MM.1S (cell line): Measurements from ENCODE around the gene C19orf81.

ENCODE experiments used
- DNase-seq: peaks from one replicate; pipeline ENCODE4 v3.0.0-alpha.2; 2015
- H2AFZ ChIP-seq: fragments of 300-600 bp; sonication (generic); 2 replicates; pipeline ENCODE4 v1.6.0; 2016; ENCODE audit warnings: antibody characterized with exemption, low read length
- H3F3A ChIP-seq: fragments of 300-600 bp; sonication (generic); 2 replicates; pipeline ENCODE4 v1.6.1; 2016; ENCODE audit warnings: mild to moderate bottlenecking, antibody characterized with exemption, low read length, moderate library complexity, mixed read lengths; ENCODE audit not compliant: insufficient read depth
- H3K27ac ChIP-seq: fragments of 300-600 bp; sonication (generic); 2 replicates; pipeline ENCODE4 v1.5.1; 2016; ENCODE audit warnings: mild to moderate bottlenecking, low read length
- H3K27me3 ChIP-seq: fragments of 300-600 bp; sonication (generic); replicated peaks from 2 replicates; pipeline ENCODE4 v1.6.0; 2016; ENCODE audit warnings: low read length; ENCODE audit not compliant: insufficient read depth
- H3K36me3 ChIP-seq: fragments of 300-600 bp; sonication (generic); replicated peaks from 2 replicates; pipeline ENCODE4 v1.6.1; 2016; ENCODE audit warnings: mild to moderate bottlenecking, low read length, mixed read lengths; ENCODE audit not compliant: insufficient read depth
- H3K4me1 ChIP-seq: fragments of 300-600 bp; sonication (generic); 2 replicates; pipeline ENCODE4 v1.6.1; 2016; ENCODE audit warnings: low read length, mixed read lengths
- H3K4me2 ChIP-seq: fragments of 300-600 bp; sonication (generic); 2 replicates; pipeline ENCODE4 v1.6.0; 2016; ENCODE audit warnings: low read depth, low read length
- H3K4me3 ChIP-seq: fragments of 300-600 bp; sonication (generic); 2 replicates; pipeline ENCODE4 v1.5.1; 2016; ENCODE audit warnings: low read length, mixed read lengths
- H3K79me2 ChIP-seq: fragments of 300-600 bp; sonication (generic); 2 replicates; pipeline ENCODE4 v1.6.1; 2016; ENCODE audit warnings: mixed run types, low read length, mixed read lengths
- H3K9ac ChIP-seq: fragments of 300-600 bp; sonication (generic); 2 replicates; pipeline ENCODE4 v1.6.1; 2016; ENCODE audit warnings: low read length, mixed read lengths
- H3K9me2 ChIP-seq: fragments of 300-600 bp; sonication (generic); replicated peaks from 2 replicates; pipeline ENCODE4 v1.6.1; 2016; ENCODE audit warnings: mild to moderate bottlenecking, low read length, mixed read lengths; ENCODE audit not compliant: insufficient read depth
- H3K9me3 ChIP-seq: fragments of 300-600 bp; sonication (generic); replicated peaks from 2 replicates; pipeline ENCODE4 v1.6.1; 2016; ENCODE audit warnings: mild to moderate bottlenecking, low read length, mixed read lengths; ENCODE audit not compliant: insufficient read depth
- H4K20me1 ChIP-seq: fragments of 300-600 bp; sonication (generic); 2 replicates; pipeline ENCODE4 v1.6.1; 2016; ENCODE audit warnings: mild to moderate bottlenecking, low read length, moderate library complexity, mixed read lengths; ENCODE audit not compliant: insufficient read depth
- CTCF ChIP-seq: fragments of 300-600 bp; sonication (generic); IDR thresholded peaks from 2 replicates; pipeline ENCODE4 v1.5.1; 2016; ENCODE audit warnings: antibody characterized with exemption, low read length, mixed read lengths
- EZH2 ChIP-seq: fragments of 300-600 bp; sonication (generic); optimal IDR thresholded peaks from 2 replicates; pipeline ENCODE3; 2017; ENCODE audit warnings: low read depth, mild to moderate bottlenecking, antibody characterized with exemption, low read length, mixed read lengths
- EZH2phosphoT487 ChIP-seq: fragments of 300-600 bp; sonication (generic); IDR thresholded peaks from 2 replicates; pipeline ENCODE4 v1.6.1; 2018; ENCODE audit warnings: antibody characterized with exemption, low read length

Gene C19orf81

GRCh38 chr19:50677636-50678035, 28.4 kb downstream of the C19orf81 start:
- Histone ChIP-seq H3K36me3 (no peaks in the 10 kb centered on the region), H4K20me1 (no peaks in the 10 kb centered on the region), H3K9ac (no peak overlapping the region), H2AFZ (no peak overlapping the region), H3K4me2 (no peak overlapping the region), H3K4me1 (no peaks in the 10 kb centered on the region), H3K27ac (no peak overlapping the region), H3K79me2 (no peaks in the 10 kb centered on the region), H3K27me3 (peaks cover 54% of the 10 kb centered on the region), H3K4me3 (no peak overlapping the region), H3K9me2 (no peaks in the 10 kb centered on the region), H3K9me3 (no peaks in the 10 kb centered on the region), H3F3A (no peaks in the 10 kb centered on the region)
- no peak for TF ChIP-seq EZH2phosphoT487
- TF ChIP-seq CTCF: no peak
- TF ChIP-seq EZH2: no peak
- DNase-seq: no peak

- no peaks in the 10 kb centered on the region for H4K20me1 ChIP-seq
- H2AFZ ChIP-seq: no peak overlapping the region
- H3K9me3 ChIP-seq: no peaks in the 10 kb centered on the region
- no peaks in the 10 kb centered on the region for H3K79me2 ChIP-seq
- H3K27me3 ChIP-seq: peaks cover 53% of the 10 kb centered on the region
- H3K4me2 ChIP-seq: no peak overlapping the region
- no peaks in the 10 kb centered on the region for H3K4me1 ChIP-seq
- no peak overlapping the region for H3K4me3 ChIP-seq
- H3K36me3 ChIP-seq: no peaks in the 10 kb centered on the region
- H3F3A ChIP-seq: no peaks in the 10 kb centered on the region
- no peak for DNase-seq
- no peaks in the 10 kb centered on the region for H3K9me2 ChIP-seq
- H3K27ac ChIP-seq: no peak overlapping the region
- no peak overlapping the region for H3K9ac ChIP-seq
- TF ChIP-seq EZH2 (no peak), CTCF (no peak), EZH2phosphoT487 (no peak)
These were observed 29.1 kb downstream of the C19orf81 start for GRCh38 chr19:50678323-50678722.

- no peak for TF ChIP-seq EZH2
- TF ChIP-seq EZH2phosphoT487: no peak
- TF ChIP-seq CTCF: no peak
- no peaks in the 10 kb centered on the region for H3K9me2 ChIP-seq
These were observed 30.2 kb downstream of the C19orf81 start for GRCh38 chr19:50679177-50680125.

More at GRCh38 chr19:50679177-50680125, 30.2 kb downstream of the C19orf81 start:
- Histone ChIP-seq H3K27me3 (peaks cover 53% of the 10 kb centered on the region), H3K4me3 (no peak overlapping the region), H3K36me3 (no peaks in the 10 kb centered on the region), H3K4me2 (no peak overlapping the region), H3F3A (no peaks in the 10 kb centered on the region), H2AFZ (no peak overlapping the region), H4K20me1 (no peaks in the 10 kb centered on the region), H3K9ac (no peak overlapping the region), H3K79me2 (no peaks in the 10 kb centered on the region), H3K27ac (no peak overlapping the region), H3K9me3 (no peaks in the 10 kb centered on the region), H3K4me1 (no peaks in the 10 kb centered on the region)
- peak; percentile 63 for DNase-seq
